OCI-LY1 (cell line): ENCODE measurements around the gene DMKN.

Experiments used
- H2AFZ ChIP-seq: fragments of 200-600 bp; sonication (generic), shearing (Covaris generic); 2 replicates; pipeline ENCODE4 v1.6.0; 2014; ENCODE audit warnings: antibody characterized with exemption, mild to moderate bottlenecking, low read length
- H3F3A ChIP-seq: fragments of 200-600 bp; sonication (generic), shearing (Covaris generic); 2 replicates; pipeline ENCODE4 v1.6.0; 2014; ENCODE audit warnings: mild to moderate bottlenecking, antibody characterized with exemption, low read length, moderate library complexity; ENCODE audit not compliant: insufficient read depth
- H3K27ac ChIP-seq: fragments of 200-600 bp; sonication (generic); 2 replicates; pipeline ENCODE4 v1.5.1; 2014; ENCODE audit warnings: low read length, mixed run types, mild to moderate bottlenecking, low read depth; ENCODE audit not compliant: poor library complexity, severe bottlenecking
- H3K27me3 ChIP-seq: fragments of 200-600 bp; sonication (generic); 2 replicates; pipeline ENCODE4 v1.6.0; 2014; ENCODE audit warnings: antibody characterized with exemption, mild to moderate bottlenecking, low read length, moderate library complexity; ENCODE audit not compliant: insufficient read depth
- H3K36me3 ChIP-seq: fragments of 200-600 bp; sonication (generic); 2 replicates; pipeline ENCODE4 v1.6.1; 2014; ENCODE audit warnings: mild to moderate bottlenecking, antibody characterized with exemption, low read length, moderate library complexity, mixed read lengths; ENCODE audit not compliant: insufficient read depth
- H3K4me1 ChIP-seq: fragments of 200-600 bp; sonication (generic); 2 replicates; pipeline ENCODE4 v1.5.1; 2014; ENCODE audit warnings: mild to moderate bottlenecking, low read length, moderate library complexity; ENCODE audit not compliant: insufficient read depth, severe bottlenecking
- H3K4me2 ChIP-seq: fragments of 200-600 bp; sonication (generic), shearing (Covaris generic); 2 replicates; pipeline ENCODE4 v1.6.1; 2014; ENCODE audit warnings: low read length
- H3K4me3 ChIP-seq: fragments of 200-600 bp; sonication (generic); 2 replicates; pipeline ENCODE4 v1.5.1; 2014; ENCODE audit warnings: low read length, low read depth, mild to moderate bottlenecking, mixed read lengths; ENCODE audit not compliant: poor library complexity, severe bottlenecking
- H3K79me2 ChIP-seq: fragments of 200-600 bp; shearing (Covaris generic); 2 replicates; pipeline ENCODE4 v1.6.1; 2016; ENCODE audit warnings: mixed run types, low read length, mixed read lengths; ENCODE audit not compliant: insufficient read depth
- H3K9ac ChIP-seq: fragments of 200-600 bp; sonication (generic), shearing (Covaris generic); 2 replicates; pipeline ENCODE4 v1.6.1; 2014; ENCODE audit warnings: mild to moderate bottlenecking, low read length, mixed read lengths
- H3K9me2 ChIP-seq: fragments of 200-600 bp; sonication (generic), shearing (Covaris generic); 2 replicates; pipeline ENCODE4 v1.6.1; 2014; ENCODE audit warnings: low read depth, mild to moderate bottlenecking, low read length, mixed read lengths
- H3K9me3 ChIP-seq: fragments of 200-600 bp; shearing (Covaris generic); 2 replicates; pipeline ENCODE4 v1.6.1; 2014; ENCODE audit warnings: low read length, mixed read lengths
- H4K20me1 ChIP-seq: fragments of 200-600 bp; sonication (generic), shearing (Covaris generic); 2 replicates; pipeline ENCODE4 v1.6.0; 2016; ENCODE audit warnings: mild to moderate bottlenecking, low read length; ENCODE audit not compliant: insufficient read depth
- CTCF ChIP-seq: fragments of 200-600 bp; sonication (generic), shearing (Covaris generic); IDR thresholded peaks from 2 replicates; pipeline ENCODE4 v1.5.1; 2017; ENCODE audit warnings: mild to moderate bottlenecking, antibody characterized with exemption, low read length, moderate library complexity, mixed read lengths
- EZH2 ChIP-seq: fragments of 200-600 bp; sonication (generic), shearing (Covaris generic); IDR thresholded peaks from 2 replicates; pipeline ENCODE4 v1.8.0; 2017; ENCODE audit warnings: borderline replicate concordance, mixed run types, mild to moderate bottlenecking, antibody characterized with exemption, low read length, moderate library complexity, mixed read lengths

DMKN gene

GRCh38 chr19:35502751-35503150 lies 10.7 kb downstream of the DMKN start:
- no peaks in the 10 kb centered on the region for H3K36me3 ChIP-seq
- H3K27ac ChIP-seq, result no peak overlapping the region
- no peak overlapping the region for H3K4me2 ChIP-seq
- H4K20me1 ChIP-seq, result no peaks in the 10 kb centered on the region
- no peaks in the 10 kb centered on the region for H3K9me3 ChIP-seq
- no peak overlapping the region for H3K9ac ChIP-seq
- H3K4me1 ChIP-seq, result no peaks in the 10 kb centered on the region
- peaks cover 7% of the 10 kb centered on the region; the same call in 1 of the 2 replicates for H3K27me3 ChIP-seq
- H3K9me2 ChIP-seq, result no peaks in the 10 kb centered on the region
- H3K79me2 ChIP-seq, result no peaks in the 10 kb centered on the region
- TF ChIP-seq CTCF, result no peak
- TF ChIP-seq EZH2, result no peak
- H3K4me3 ChIP-seq, result no peak overlapping the region
- H3F3A ChIP-seq, result no peaks in the 10 kb centered on the region
- no peak overlapping the region for H2AFZ ChIP-seq

- Histone ChIP-seq H3K9ac (no peak overlapping the region), H3K36me3 (no peaks in the 10 kb centered on the region), H3K27ac (no peak overlapping the region), H2AFZ (no peak overlapping the region), H3K4me3 (no peak overlapping the region), H3F3A (no peaks in the 10 kb centered on the region), H3K4me2 (no peak overlapping the region), H3K79me2 (no peaks in the 10 kb centered on the region), H3K4me1 (no peaks in the 10 kb centered on the region), H3K9me3 (no peaks in the 10 kb centered on the region), H3K9me2 (no peaks in the 10 kb centered on the region), H3K27me3 (peaks cover 12% of the 10 kb centered on the region; the same call in 1 of the 2 replicates), H4K20me1 (no peaks in the 10 kb centered on the region)
- TF ChIP-seq CTCF (no peak), EZH2 (no peak)
Observed at GRCh38 chr19:35501684-35502083, 11.8 kb downstream of the DMKN start.

- H3K36me3 ChIP-seq, result no peaks in the 10 kb centered on the region
- H3F3A ChIP-seq, result no peaks in the 10 kb centered on the region
- H3K4me2 ChIP-seq, result no peak overlapping the region
- H3K9me3 ChIP-seq, result no peaks in the 10 kb centered on the region
- no peak overlapping the region for H3K4me3 ChIP-seq
- no peak overlapping the region for H3K9ac ChIP-seq
- no peak for TF ChIP-seq CTCF
- TF ChIP-seq EZH2, result no peak
- H4K20me1 ChIP-seq, result no peaks in the 10 kb centered on the region
- peaks cover 7% of the 10 kb centered on the region; the same call in 1 of the 2 replicates for H3K27me3 ChIP-seq
- H2AFZ ChIP-seq, result no peak overlapping the region
- no peak overlapping the region for H3K27ac ChIP-seq
- no peaks in the 10 kb centered on the region for H3K4me1 ChIP-seq
- no peaks in the 10 kb centered on the region for H3K9me2 ChIP-seq
- H3K79me2 ChIP-seq, result no peaks in the 10 kb centered on the region
Observed at GRCh38 chr19:35500611-35501010, 12.8 kb downstream of the DMKN start.
